ENCODE results near the gene GSE1. TPM values are rescaled to one million over a fixed set of nuclear protein-coding genes. Genes with fewer than 3 reads are reported as not detected.

GSE1 gene
- total and polyA plus RNA-seq, 9 of the 15 experiments (the other 6 are each of a cell fraction or from before 2014, with no cell fraction given): 12.2 to 244 (median 57.9) TPM

GRCh38 chr16:85566561-85567100 is 46.5 kb upstream of the GSE1 start (continued):
- TF ChIP-seq RREB1 (CRISPR knock-in tag; IDR thresholded peaks at IDR 0.05) (no peak), CEBPB (tag; IDR thresholded peaks at IDR 0.05) (no peak), JUN (IDR thresholded peaks at IDR 0.05; ENCODE audit: borderline replicate concordance, low read depth, low read length) (0 out of 2 replicates have a peak, but pooled peaks have one; percentile 46), JUN (CRISPR knock-in tag; IDR thresholded peaks at IDR 0.05; ENCODE audit: borderline replicate concordance) (no peak), LCOR (CRISPR knock-in tag; IDR thresholded peaks at IDR 0.05) (no peak), TFAP4 (CRISPR knock-in tag; IDR thresholded peaks at IDR 0.05; ENCODE audit: borderline replicate concordance) (no peak), NFXL1 (CRISPR knock-in tag; IDR thresholded peaks at IDR 0.05) (no peak), SNRNP70 (optimal IDR thresholded peaks at IDR 0.05; ENCODE audit: low read depth, low read length) (no peak), ELK3 (CRISPR knock-in tag; IDR thresholded peaks at IDR 0.05) (no peak), POLR2G (IDR thresholded peaks at IDR 0.05; ENCODE audit: low read depth, low read length) (peak; percentile 2; the same call in 1 of the 2 replicates), E4F1 (CRISPR knock-in tag; IDR thresholded peaks at IDR 0.05; ENCODE audit: borderline replicate concordance) (no peak), ZNF277 (CRISPR knock-in tag; IDR thresholded peaks at IDR 0.05; ENCODE audit: borderline replicate concordance) (no peak), KLF16 (IDR thresholded peaks at IDR 0.05) (no peak), PRMT5 (CRISPR knock-in tag; IDR thresholded peaks at IDR 0.05) (no peak), JUND (IDR thresholded peaks at IDR 0.05; ENCODE audit: borderline replicate concordance, low read depth, low read length) (peak; percentile 66; the same call in 1 of the 2 replicates), JUND (tag; IDR thresholded peaks at IDR 0.05; ENCODE audit: borderline replicate concordance, low read depth, low read length) (no peak; the same call in 2 of the 3 replicates)
